ENCODE measurements around the gene LSP1.

DNA sequence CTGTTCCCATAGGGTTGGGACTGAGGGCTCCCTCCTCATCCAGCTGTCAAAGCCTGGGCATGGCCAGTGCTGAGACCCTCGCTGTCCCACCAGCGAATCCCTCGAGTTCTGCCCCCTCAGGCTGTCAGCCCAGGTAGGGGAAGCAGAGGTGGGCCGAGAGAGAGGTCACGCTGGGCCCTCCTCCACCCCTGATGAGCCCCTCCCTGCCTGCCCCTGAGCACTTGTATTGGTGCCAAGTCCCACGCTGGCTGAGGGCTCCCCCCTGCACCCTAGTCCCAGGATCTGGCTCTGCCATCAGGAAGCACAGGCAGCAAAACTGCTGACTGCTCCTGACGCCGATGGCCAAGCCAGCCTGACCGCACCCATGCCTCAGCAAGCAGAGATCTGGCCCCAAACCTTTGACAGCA is 35.5 kb downstream of the LSP1 start:
- TF ChIP-seq POLR2AphosphoS5 (IDR thresholded peaks at IDR 0.05; ENCODE audit: low read depth, low read length) (no peak), TAF1 (IDR thresholded peaks at IDR 0.05; ENCODE audit: borderline replicate concordance, low read depth, low read length) (no peak), POLR2A (IDR thresholded peaks at IDR 0.05; ENCODE audit: low read depth, low read length) (no peak)
